ENCODE results near the gene RANBP3.
A peak's percentile ranks its signal among the peaks of the same experiment; 100 is the strongest.

RANBP3 gene

GRCh38 chr19:5985098-5985783 is 7.3 kb upstream of the RANBP3 start:
- no peak overlapping the region for H3K4me3 ChIP-seq (ENCODE audit: low read depth, low read length)
- TF ChIP-seq CTCF (IDR thresholded peaks at IDR 0.05; ENCODE audit: borderline replicate concordance, insufficient read depth, low read depth, low read length), result no peak

- TF ChIP-seq CTCF (IDR thresholded peaks at IDR 0.05; ENCODE audit: borderline replicate concordance, insufficient read depth, low read depth, low read length), result no peak
- no peak overlapping the region for H3K4me3 ChIP-seq (ENCODE audit: low read depth, low read length)
Observed at GRCh38 chr19:5984600-5984999, 6.7 kb upstream of the RANBP3 start.

GRCh38 chr19:5983367-5983955 is 5.5 kb upstream of the RANBP3 start:
- no peak overlapping the region for H3K4me3 ChIP-seq (ENCODE audit: low read depth, low read length)
- no peak for TF ChIP-seq CTCF (IDR thresholded peaks at IDR 0.05; ENCODE audit: borderline replicate concordance, insufficient read depth, low read depth, low read length)

GRCh38 chr19:5978606-5979552 is 939 bp upstream of the RANBP3 start:
- peak overlapping the region; percentile 78 for H3K4me3 ChIP-seq (ENCODE audit: low read depth, low read length)
- TF ChIP-seq CTCF (IDR thresholded peaks at IDR 0.05; ENCODE audit: borderline replicate concordance, insufficient read depth, low read depth, low read length), result no peak

GRCh38 chr19:5977222-5977784 is 637 bp downstream of the RANBP3 start:
- no peak for TF ChIP-seq CTCF (IDR thresholded peaks at IDR 0.05; ENCODE audit: borderline replicate concordance, insufficient read depth, low read depth, low read length)
- peak overlapping the region; percentile 97 for H3K4me3 ChIP-seq (ENCODE audit: low read depth, low read length)

- H3K4me3 ChIP-seq (ENCODE audit: low read depth, low read length), result peak overlapping the region; percentile 97
- no peak for TF ChIP-seq CTCF (IDR thresholded peaks at IDR 0.05; ENCODE audit: borderline replicate concordance, insufficient read depth, low read depth, low read length)
Observed at GRCh38 chr19:5976768-5977167, 1.2 kb downstream of the RANBP3 start.
